Type B pancreatic cell (in vitro differentiated cells): ENCODE data around the gene CREG2. TPM values are rescaled to one million over a fixed set of nuclear protein-coding genes. Genes with fewer than 3 reads are reported as not detected.

Experiments used
- DNase-seq: peaks from one replicate; pipeline ENCODE4 v3.0.0; 2021; ENCODE audit warnings: mixed read lengths; ENCODE audit not compliant: unreplicated experiment; ENCODE audit errors: extremely low spot score
- H3K27ac Mint-ChIP-seq: 2 replicates; pipeline ENCODE4 v1.8.0; 2021; ENCODE audit warnings: mild to moderate bottlenecking, mixed read lengths
- H3K27me3 Mint-ChIP-seq: 2 replicates; pipeline ENCODE4 v1.8.0; 2021; ENCODE audit warnings: mixed read lengths
- H3K36me3 Mint-ChIP-seq: 2 replicates; pipeline ENCODE4 v1.8.0; 2021; ENCODE audit warnings: mixed read lengths
- H3K4me1 Mint-ChIP-seq: one replicate; pipeline ENCODE4 v1.8.0; 2021; ENCODE audit warnings: mixed read lengths; ENCODE audit not compliant: unreplicated experiment
- H3K4me3 Mint-ChIP-seq: 2 replicates; pipeline ENCODE4 v1.8.0; 2021; ENCODE audit warnings: mild to moderate bottlenecking, mixed read lengths
- H3K9me3 Mint-ChIP-seq: 2 replicates; pipeline ENCODE4 v1.8.0; 2021; ENCODE audit warnings: mixed read lengths
- CTCF ChIP-seq: fragments of 200-600 bp; sonication (generic); conservative IDR thresholded peaks from 2 replicates; pipeline ENCODE4 v1.5.0; 2021; ENCODE audit warnings: antibody characterized with exemption, mild to moderate bottlenecking
- total RNA-seq: library from RNA; stranded (reverse); gene quantifications from 2 replicates; pipeline ENCODE4 v1.2.1, GENCODE V29; 2021; ENCODE audit warnings: low replicate concordance

The CREG2 gene
- total RNA-seq, 1 donor from 2014 or later = 1.9 TPM

DNA sequence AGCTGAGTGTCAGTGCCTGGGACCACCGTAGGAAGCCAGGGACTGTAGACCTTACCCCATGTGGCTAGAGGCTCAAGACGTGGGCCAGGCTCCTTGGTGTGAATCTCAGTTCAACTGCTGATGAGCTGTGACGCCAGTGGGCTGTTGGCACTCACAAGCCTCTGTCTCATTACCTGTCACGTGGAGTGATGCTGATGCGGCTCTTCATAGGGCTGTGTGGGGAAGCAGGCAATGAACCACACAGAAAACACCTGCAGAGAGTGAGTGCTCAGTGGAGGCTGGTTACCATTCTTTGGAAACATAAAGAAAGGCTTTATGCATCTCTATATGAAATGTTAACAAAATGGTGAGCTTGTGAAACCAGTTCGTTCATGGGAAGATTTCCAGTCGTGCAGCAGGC, 36.1 kb downstream of the CREG2 start:
- Mint-ChIP-seq H3K4me3 (no peak overlapping the region), H3K4me1 (peaks cover 12% of the 10 kb centered on the region), H3K9me3 (peaks cover under 1% of the 10 kb centered on the region), H3K27me3 (no peaks in the 10 kb centered on the region), H3K27ac (no peak overlapping the region), H3K36me3 (no peaks in the 10 kb centered on the region)
- no peak for DNase-seq
- TF ChIP-seq CTCF = no peak

GRCh38 chr2:101349893-101350662, 37.2 kb downstream of the CREG2 start:
- peak; percentile 56 for TF ChIP-seq CTCF
- H3K9me3 Mint-ChIP-seq = no peaks in the 10 kb centered on the region

DNA sequence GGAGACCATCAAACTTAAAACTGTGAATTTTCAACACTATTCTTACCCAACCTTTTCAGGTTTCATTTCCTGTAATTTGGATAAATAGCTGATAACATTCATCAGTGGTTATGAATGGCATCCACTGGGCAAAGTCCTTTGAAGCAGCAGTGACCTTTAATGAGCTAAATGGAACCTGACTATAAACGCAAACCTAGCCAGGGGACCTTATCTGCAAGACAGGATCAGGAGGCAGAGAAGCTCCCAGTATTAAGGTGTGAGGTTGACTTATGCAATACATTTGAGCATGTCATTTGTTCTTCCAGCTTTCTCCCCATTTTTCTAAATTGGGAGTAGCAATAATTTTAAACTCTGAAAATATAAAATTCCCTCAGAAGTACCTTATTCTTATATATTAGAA, 38.4 kb downstream of the CREG2 start:
- no peak for DNase-seq
- H3K4me1 Mint-ChIP-seq = peaks cover 12% of the 10 kb centered on the region
- H3K27me3 Mint-ChIP-seq = no peaks in the 10 kb centered on the region
- H3K9me3 Mint-ChIP-seq = no peaks in the 10 kb centered on the region
- H3K4me3 Mint-ChIP-seq = no peak overlapping the region
- TF ChIP-seq CTCF = no peak
- H3K36me3 Mint-ChIP-seq = no peaks in the 10 kb centered on the region
- no peak overlapping the region for H3K27ac Mint-ChIP-seq

More at GRCh38 chr2:101349893-101350662, 37.2 kb downstream of the CREG2 start:
- H3K4me3 Mint-ChIP-seq = no peak overlapping the region
- no peaks in the 10 kb centered on the region for H3K36me3 Mint-ChIP-seq
- DNase-seq = no peak
- H3K4me1 Mint-ChIP-seq = peaks cover 8% of the 10 kb centered on the region
- H3K27ac Mint-ChIP-seq = no peak overlapping the region
- no peaks in the 10 kb centered on the region for H3K27me3 Mint-ChIP-seq

DNA sequence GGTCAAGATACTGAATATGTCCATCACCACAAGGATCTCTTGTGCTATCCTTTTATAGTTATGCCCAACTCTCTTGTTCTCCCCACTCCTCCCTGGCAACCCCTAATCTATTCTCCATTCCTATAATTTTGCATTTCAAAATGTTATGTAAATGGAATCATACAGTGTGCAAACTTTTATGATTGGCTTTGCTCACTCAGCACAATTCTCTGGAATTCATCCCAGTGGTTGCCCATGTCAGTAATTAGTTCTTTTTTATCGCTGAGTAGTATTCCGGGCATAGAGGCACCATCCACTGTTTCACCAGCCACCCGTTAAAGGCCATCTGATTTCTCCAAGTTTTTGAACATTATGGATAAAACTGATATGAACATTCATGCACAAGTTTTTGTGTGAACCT, 40.4 kb downstream of the CREG2 start:
- Mint-ChIP-seq H3K27ac (no peak overlapping the region), H3K27me3 (no peaks in the 10 kb centered on the region), H3K4me1 (peaks cover 20% of the 10 kb centered on the region), H3K9me3 (no peaks in the 10 kb centered on the region), H3K4me3 (no peak overlapping the region), H3K36me3 (no peaks in the 10 kb centered on the region)
- TF ChIP-seq CTCF = no peak
- no peak for DNase-seq

- no peak for DNase-seq
- Mint-ChIP-seq H3K4me1 (peaks cover 31% of the 10 kb centered on the region), H3K27ac (no peak overlapping the region), H3K9me3 (no peaks in the 10 kb centered on the region), H3K36me3 (no peaks in the 10 kb centered on the region), H3K4me3 (no peak overlapping the region), H3K27me3 (no peaks in the 10 kb centered on the region)
- no peak for TF ChIP-seq CTCF
These were observed 43.2 kb downstream of the CREG2 start for GRCh38 chr2:101344137-101344536.
